SK-N-SH (cell line): ENCODE data around the gene UBR7.

Source experiments
- MEF2A ChIP-seq: IDR thresholded peaks from 2 replicates; pipeline ENCODE4 v1.4.0; 2012; ENCODE audit warnings: low read depth, borderline replicate concordance
- MXI1 ChIP-seq: IDR thresholded peaks from 2 replicates; pipeline ENCODE4 v1.6.1; 2012; ENCODE audit warnings: mild to moderate bottlenecking, low read depth, low read length, improper control_type of control experiment

- TF ChIP-seq MXI1 (no peak), MEF2A (no peak)
Measured at GRCh38 chr14:93201155-93201704, 5.8 kb upstream of the UBR7 start.
